ENCODE results near the gene RNF112.

DNA sequence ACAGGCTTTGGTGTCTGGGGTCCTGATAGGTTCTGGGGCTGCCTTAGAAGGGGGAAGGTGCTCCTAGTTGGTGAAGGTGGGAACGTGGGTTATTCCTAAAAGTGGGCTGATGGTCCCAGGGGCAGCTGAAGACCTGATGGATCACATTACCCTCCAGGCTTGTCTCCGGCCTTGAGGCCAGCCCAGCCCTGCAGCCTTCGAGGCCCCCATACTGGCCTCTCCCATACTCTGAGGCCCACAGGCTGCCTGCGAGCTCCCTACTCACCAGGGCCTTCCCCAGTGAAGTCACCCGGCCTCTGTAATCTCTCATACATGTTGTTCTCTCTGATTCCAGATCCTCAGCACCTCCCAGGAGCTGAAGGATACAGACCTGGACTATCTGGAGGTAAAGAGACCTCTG lies 2.7 kb downstream of the RNF112 start:
- TF ChIP-seq POLR2A (IDR thresholded peaks at IDR 0.05; ENCODE audit: low read depth, low read length) = no peak
- TF ChIP-seq POLR2AphosphoS5 (IDR thresholded peaks at IDR 0.05; ENCODE audit: low read depth, low read length) = no peak

Data from GM12892 (cell line).